HepG2 (cell line): ENCODE results near the gene CHN2. TPM values are rescaled to one million over a fixed set of nuclear protein-coding genes. Genes with fewer than 3 reads are reported as not detected.

Source experiments
- ATAC-seq: fragments of 200-7000 bp; cut with Tn5 transposase; 3 replicates; pipeline ENCODE4 v1.9.1; 2020; ENCODE audit warnings: mild to moderate bottlenecking, moderate library complexity
- BruUV-seq: library from RNA; stranded (reverse); fragments of 400-500 nt; replicated peaks from 2 replicates; lab custom pipeline; 2021; lab: Mats Ljungman, UMichigan
- CTCF ChIA-PET: fragments of 300-600 bp; formaldehyde crosslinking; extraction: SDS; loops from one replicate; lab custom pipeline; 2021; ENCODE audit warnings: low total read pairs, inconsistent platforms, low intra/inter-chr PET ratio; lab: Yijun Ruan, JAX
- POLR2A ChIA-PET: fragments of 350-600 bp; sonication (Branson Sonifier 250); formaldehyde crosslinking; loops from one replicate; lab custom pipeline; 2020; ENCODE audit warnings: antibody characterized with exemption, inconsistent platforms; lab: Yijun Ruan, JAX
- DNase-seq: peaks from one replicate; pipeline ENCODE4 v3.0.0-alpha.2; 2015; ENCODE audit warnings: low spot score
- FAIRE-seq: peaks from 3 replicates; lab custom pipeline; 2011; peaks lifted over from hg19 to GRCh38; lab: Jason Lieb, UNC
- H2AFZ ChIP-seq: one replicate; pipeline ENCODE4 v1.6.1; 2011; ENCODE audit warnings: low read length, inconsistent platforms
- H3K27ac ChIP-seq: fragments of 300-600 bp; 3 replicates; pipeline ENCODE4 v1.8.0; 2011; ENCODE audit warnings: mixed run types, mild to moderate bottlenecking, mixed read lengths, low read length, inconsistent platforms; ENCODE audit not compliant: insufficient read depth; ENCODE audit errors: extremely low read length
- H3K27me3 ChIP-seq, 2 experiments: fragments of 200-600 bp in 1 of 2; 2 replicates in 1 of 2; 3 replicates in 1 of 2; pipeline versions ENCODE4 v1.6.0 to v1.8.0; 2011; ENCODE audit warnings: low read length in 2 of 2, mild to moderate bottlenecking in 2 of 2, moderate library complexity in 2 of 2, inconsistent platforms in 1 of 2; ENCODE audit not compliant: insufficient read depth in 2 of 2, control insufficient read depth in 1 of 2
- H3K36me3 ChIP-seq, 2 experiments: fragments of 200-600 bp in 1 of 2; replicated peaks in 1 of 2; 2 replicates in 1 of 2; 3 replicates in 1 of 2; pipeline versions ENCODE4 v1.5.1 to v1.8.0; 2011; ENCODE audit warnings: low read length in 2 of 2, inconsistent platforms in 1 of 2; ENCODE audit not compliant: insufficient read depth in 2 of 2, control insufficient read depth in 1 of 2
- H3K4me1 ChIP-seq: 2 replicates; pipeline ENCODE4 v1.5.1; 2012; ENCODE audit warnings: low read length, inconsistent platforms; ENCODE audit not compliant: insufficient read depth
- H3K4me2 ChIP-seq: 2 replicates; pipeline ENCODE4 v1.6.0; 2011; ENCODE audit warnings: low read depth, low read length, inconsistent platforms
- H3K4me3 ChIP-seq, 3 experiments: fragments of 200-600 bp in 1 of 3; sonication (generic), shearing (Covaris generic) in 1 of 3; replicated peaks in 1 of 3; 2 replicates each; pipeline ENCODE4 v1.5.1; 2011 to 2016; ENCODE audit warnings: low read length in 3 of 3, inconsistent platforms in 2 of 3, low read depth in 2 of 3, mild to moderate bottlenecking in 2 of 3, control low read depth in 1 of 3, mixed read lengths in 1 of 3; ENCODE audit not compliant: insufficient read depth in 1 of 3
- H3K79me2 ChIP-seq: one replicate; pipeline ENCODE4 v1.6.1; 2011; ENCODE audit warnings: low read length, inconsistent platforms; ENCODE audit not compliant: insufficient read depth
- H3K9ac ChIP-seq: 2 replicates; pipeline ENCODE4 v1.6.0; 2011; ENCODE audit warnings: mild to moderate bottlenecking, low read depth, low read length, inconsistent platforms; ENCODE audit not compliant: insufficient read depth
- H3K9me3 ChIP-seq: 2 replicates; pipeline ENCODE4 v1.5.1; 2012; ENCODE audit warnings: mild to moderate bottlenecking, low read length
- H4K20me1 ChIP-seq: 2 replicates; pipeline ENCODE4 v1.6.0; 2011; ENCODE audit warnings: inconsistent platforms, mild to moderate bottlenecking, low read length, moderate library complexity; ENCODE audit not compliant: insufficient read depth
- AGO2 ChIP-seq: fragments of 200-400 bp; formaldehyde crosslinking; optimal IDR thresholded peaks from 2 replicates; pipeline ENCODE3; 2017; ENCODE audit warnings: mild to moderate bottlenecking, low read depth, low read length, moderate library complexity
- CREB1 ChIP-seq, 2 experiments: fragments of 450-650 bp in 1 of 2; IDR thresholded peaks; 2 replicates each; pipeline ENCODE4 v1.6.1; 2016 to 2017; ENCODE audit warnings: control low read depth in 1 of 2, mild to moderate bottlenecking in 1 of 2, missing compliant biosample characterization in 1 of 2, missing genetic modification characterization in 1 of 2
- EP300 ChIP-seq, 3 experiments: sonication (generic) in 1 of 3; formaldehyde crosslinking in 1 of 3; IDR thresholded peaks; 2 replicates each; pipeline versions ENCODE4 v1.5.1 to v1.6.1; 2011 to 2020; ENCODE audit warnings: low read depth in 2 of 3, low read length in 2 of 3, borderline replicate concordance in 1 of 3, improper control_type of control experiment in 1 of 3, mild to moderate bottlenecking in 1 of 3, missing genetic modification reagents in 1 of 3, moderate library complexity in 1 of 3
- FOXJ3 ChIP-seq: sonication (generic); formaldehyde crosslinking; IDR thresholded peaks from 2 replicates; pipeline ENCODE4 v1.4.0; 2020; ENCODE audit warnings: missing genetic modification reagents, mild to moderate bottlenecking, borderline replicate concordance
- HNRNPL ChIP-seq: fragments of 200-400 bp; formaldehyde crosslinking; IDR thresholded peaks from 2 replicates; pipeline ENCODE4 v1.6.1; 2017; ENCODE audit warnings: mild to moderate bottlenecking, low read depth, low read length
- IRF2 ChIP-seq: IDR thresholded peaks from 2 replicates; pipeline ENCODE4 v1.6.1; 2018; ENCODE audit warnings: missing genetic modification reagents, missing compliant biosample characterization
- ISL2 ChIP-seq: sonication (generic); formaldehyde crosslinking; IDR thresholded peaks from 2 replicates; pipeline ENCODE4 v1.5.0; 2020; ENCODE audit warnings: missing genetic modification reagents
- KLF12 ChIP-seq: sonication (generic); formaldehyde crosslinking; IDR thresholded peaks from 2 replicates; pipeline ENCODE4 v1.4.0; 2020; ENCODE audit warnings: missing genetic modification reagents, borderline replicate concordance
- MEIS1 ChIP-seq: sonication (generic); formaldehyde crosslinking; IDR thresholded peaks from 2 replicates; pipeline ENCODE4 v1.9.0; 2021; ENCODE audit warnings: mild to moderate bottlenecking, missing genetic modification reagents, moderate library complexity, borderline replicate concordance
- RFX1 ChIP-seq: fragments of 450-650 bp; IDR thresholded peaks from 2 replicates; pipeline ENCODE4 v1.6.1; 2017
- SP4 ChIP-seq: sonication (generic); formaldehyde crosslinking; IDR thresholded peaks from 2 replicates; pipeline ENCODE4 v1.8.1; 2023; ENCODE audit warnings: mild to moderate bottlenecking, missing genetic modification reagents
- TBX3 ChIP-seq: fragments of 450-650 bp; IDR thresholded peaks from 2 replicates; pipeline ENCODE4 v1.6.1; 2017; ENCODE audit warnings: antibody characterized with exemption, mild to moderate bottlenecking, inconsistent platforms, borderline replicate concordance
- ZFP90 ChIP-seq: sonication (generic); formaldehyde crosslinking; IDR thresholded peaks from 2 replicates; pipeline ENCODE4 v1.8.0; 2022; ENCODE audit warnings: missing genetic modification reagents, mild to moderate bottlenecking, inconsistent platforms, borderline replicate concordance
- ZNF713 ChIP-seq: sonication (generic); formaldehyde crosslinking; IDR thresholded peaks from 2 replicates; pipeline ENCODE4 v1.4.0; 2020; ENCODE audit warnings: mild to moderate bottlenecking, missing genetic modification reagents
- ZNF768 ChIP-seq: sonication (generic); formaldehyde crosslinking; IDR thresholded peaks from 2 replicates; pipeline ENCODE4 v1.4.0; 2020; ENCODE audit warnings: missing genetic modification reagents
- ZNF780A ChIP-seq: sonication (generic); formaldehyde crosslinking; IDR thresholded peaks from 2 replicates; pipeline ENCODE4 v1.8.0; 2022; ENCODE audit warnings: mild to moderate bottlenecking, missing genetic modification reagents, moderate library complexity
- ZSCAN31 ChIP-seq: sonication (generic); formaldehyde crosslinking; IDR thresholded peaks from 2 replicates; pipeline ENCODE4 v1.5.0; 2020; ENCODE audit warnings: low read depth, mild to moderate bottlenecking, missing genetic modification reagents
- WGBS: methylation state at CpG from one replicate; pipeline ENCODE4 v1.1.6; 2017; ENCODE audit warnings: low lambda C conversion rate; 5-methylcytosine and 5-hydroxymethylcytosine counted together
- in situ Hi-C: cut with HindIII; loops from 2 replicates; pipeline ENCODE4 v1.10.0; 2017; ENCODE audit warnings: low pct_unique_long_range_greater_than_20kb; ENCODE audit not compliant: extremely low pct_ligation_motif_present
- intact Hi-C: fragments of 100-400 bp; cut with micrococcal nuclease; formaldehyde crosslinking; loops from one replicate; pipeline ENCODE4 v1.10.0; 2022; ENCODE audit not compliant: unreplicated experiment
- polyA plus RNA-seq, 8 experiments: library from polyadenylated mRNA; depleted of rRNA in 3 of 8; stranded (reverse) in 7 of 8; unstranded in 1 of 8; fragments of >200 nt; fragmentation: Illumina TruSeq in 4 of 8; extraction: Trizol in 4 of 8; gene quantifications; 2 replicates each; pipeline versions ENCODE4 v1.2.1 to v1.2.3, GENCODE V29; 2011 to 2016; ENCODE audit warnings: low read depth in 4 of 8, missing spikeins in 1 of 8, mixed read lengths in 1 of 8; ENCODE audit not compliant: insufficient read depth in 1 of 8
- total RNA-seq, 5 experiments: library from RNA; depleted of rRNA; stranded (reverse); fragments of >200 nt; fragmentation: Illumina TruSeq; extraction: Trizol; gene quantifications; 2 replicates each; pipeline ENCODE4 v1.2.3, GENCODE V29; 2016; ENCODE audit warnings: low read depth in 1 of 5
- TF ChIP-seq, protein P1 (sequence below): IDR thresholded peaks from 2 replicates; pipeline ENCODE4 v1.6.1; 2016; ENCODE audit warnings: low read depth
- TF ChIP-seq, protein P2 (sequence below): IDR thresholded peaks from 2 replicates; pipeline ENCODE4 v1.4.0; 2020; ENCODE audit warnings: mild to moderate bottlenecking, missing genetic modification reagents
- TF ChIP-seq, protein P3 (sequence below): sonication (generic); formaldehyde crosslinking; IDR thresholded peaks from 2 replicates; pipeline ENCODE4 v1.4.0; 2020; ENCODE audit warnings: missing genetic modification reagents

The CHN2 gene
- total and polyA plus RNA-seq, 2 of the 13 experiments (the other 11 are each of a cell fraction or from before 2014, with no cell fraction given), result 23.5 to 30.5 TPM

DNA sequence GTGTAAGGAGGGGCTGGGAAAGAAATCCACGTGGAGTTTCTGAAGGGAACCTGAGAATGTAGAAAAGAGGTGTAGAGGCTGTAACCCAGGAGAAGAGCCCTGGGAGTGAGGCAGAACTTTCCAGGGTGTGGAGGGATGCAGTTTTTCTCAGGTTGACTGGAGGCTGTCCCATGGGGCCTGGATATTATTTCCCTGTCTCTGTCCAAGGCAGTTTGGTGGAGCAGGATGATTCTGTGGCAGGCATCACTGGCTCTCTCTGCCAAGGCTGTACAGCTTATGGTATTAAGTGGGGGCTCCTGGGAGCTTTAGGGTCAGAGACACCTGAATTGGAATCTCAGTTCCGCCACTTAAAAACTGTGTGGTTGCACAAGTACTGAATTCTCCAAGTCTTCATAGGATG lies 81.6 kb downstream of the CHN2 start:
- H3K4me1 ChIP-seq, result peaks cover 66% of the 10 kb centered on the region
- DNase-seq, result no peak
- H4K20me1 ChIP-seq, result no peaks in the 10 kb centered on the region
- intact Hi-C loops, result no loop called here
- H3K9ac ChIP-seq, result no peak overlapping the region
- H3K4me3 ChIP-seq, result no peak overlapping the region
- CTCF ChIA-PET, result no interaction called here
- no peak overlapping the region for H2AFZ ChIP-seq
- no peak overlapping the region for H3K27ac ChIP-seq
- no TSS peak for BruUV-seq
- no peak for ATAC-seq
- in situ Hi-C loops, result no loop called here
- 73% methylated on average over 2 of the region's 2 CpGs for WGBS
- H3K9me3 ChIP-seq, result no peaks in the 10 kb centered on the region
- TF ChIP-seq HNRNPL, result no peak
- no peak for TF ChIP-seq ZSCAN31 (CRISPR knock-in tag)
- TF ChIP-seq, protein P1, sequence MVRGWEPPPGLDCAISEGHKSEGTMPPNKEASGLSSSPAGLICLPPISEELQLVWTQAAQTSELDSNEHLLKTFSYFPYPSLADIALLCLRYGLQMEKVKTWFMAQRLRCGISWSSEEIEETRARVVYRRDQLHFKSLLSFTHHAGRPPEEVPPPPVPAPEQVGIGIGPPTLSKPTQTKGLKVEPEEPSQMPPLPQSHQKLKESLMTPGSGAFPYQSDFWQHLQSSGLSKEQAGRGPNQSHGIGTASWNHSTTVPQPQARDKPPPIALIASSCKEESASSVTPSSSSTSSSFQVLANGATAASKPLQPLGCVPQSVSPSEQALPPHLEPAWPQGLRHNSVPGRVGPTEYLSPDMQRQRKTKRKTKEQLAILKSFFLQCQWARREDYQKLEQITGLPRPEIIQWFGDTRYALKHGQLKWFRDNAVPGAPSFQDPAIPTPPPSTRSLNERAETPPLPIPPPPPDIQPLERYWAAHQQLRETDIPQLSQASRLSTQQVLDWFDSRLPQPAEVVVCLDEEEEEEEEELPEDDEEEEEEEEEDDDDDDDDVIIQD (CRISPR knock-in tag), result no peak
- no peak for TF ChIP-seq ZNF780A (CRISPR knock-in tag)
- no peak for TF ChIP-seq EP300 (IDR thresholded peaks at IDR 0.05; ENCODE audit: low read depth in 2 of 2, low read length in 2 of 2)
- no peak for TF ChIP-seq EP300 (CRISPR knock-in tag; IDR thresholded peaks at IDR 0.05; ENCODE audit: borderline replicate concordance)
- TF ChIP-seq CREB1 (IDR thresholded peaks at IDR 0.05), result no peak
- TF ChIP-seq CREB1 (CRISPR knock-in tag; IDR thresholded peaks at IDR 0.05), result no peak
- TF ChIP-seq, protein P2, sequence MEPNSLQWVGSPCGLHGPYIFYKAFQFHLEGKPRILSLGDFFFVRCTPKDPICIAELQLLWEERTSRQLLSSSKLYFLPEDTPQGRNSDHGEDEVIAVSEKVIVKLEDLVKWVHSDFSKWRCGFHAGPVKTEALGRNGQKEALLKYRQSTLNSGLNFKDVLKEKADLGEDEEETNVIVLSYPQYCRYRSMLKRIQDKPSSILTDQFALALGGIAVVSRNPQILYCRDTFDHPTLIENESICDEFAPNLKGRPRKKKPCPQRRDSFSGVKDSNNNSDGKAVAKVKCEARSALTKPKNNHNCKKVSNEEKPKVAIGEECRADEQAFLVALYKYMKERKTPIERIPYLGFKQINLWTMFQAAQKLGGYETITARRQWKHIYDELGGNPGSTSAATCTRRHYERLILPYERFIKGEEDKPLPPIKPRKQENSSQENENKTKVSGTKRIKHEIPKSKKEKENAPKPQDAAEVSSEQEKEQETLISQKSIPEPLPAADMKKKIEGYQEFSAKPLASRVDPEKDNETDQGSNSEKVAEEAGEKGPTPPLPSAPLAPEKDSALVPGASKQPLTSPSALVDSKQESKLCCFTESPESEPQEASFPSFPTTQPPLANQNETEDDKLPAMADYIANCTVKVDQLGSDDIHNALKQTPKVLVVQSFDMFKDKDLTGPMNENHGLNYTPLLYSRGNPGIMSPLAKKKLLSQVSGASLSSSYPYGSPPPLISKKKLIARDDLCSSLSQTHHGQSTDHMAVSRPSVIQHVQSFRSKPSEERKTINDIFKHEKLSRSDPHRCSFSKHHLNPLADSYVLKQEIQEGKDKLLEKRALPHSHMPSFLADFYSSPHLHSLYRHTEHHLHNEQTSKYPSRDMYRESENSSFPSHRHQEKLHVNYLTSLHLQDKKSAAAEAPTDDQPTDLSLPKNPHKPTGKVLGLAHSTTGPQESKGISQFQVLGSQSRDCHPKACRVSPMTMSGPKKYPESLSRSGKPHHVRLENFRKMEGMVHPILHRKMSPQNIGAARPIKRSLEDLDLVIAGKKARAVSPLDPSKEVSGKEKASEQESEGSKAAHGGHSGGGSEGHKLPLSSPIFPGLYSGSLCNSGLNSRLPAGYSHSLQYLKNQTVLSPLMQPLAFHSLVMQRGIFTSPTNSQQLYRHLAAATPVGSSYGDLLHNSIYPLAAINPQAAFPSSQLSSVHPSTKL (CRISPR knock-in tag), result no peak
- no peak for TF ChIP-seq SP4 (CRISPR knock-in tag)
- no peak for TF ChIP-seq ISL2 (CRISPR knock-in tag)
- TF ChIP-seq ZNF713 (CRISPR knock-in tag), result no peak
- TF ChIP-seq MEIS1 (CRISPR knock-in tag), result no peak
- no peak for TF ChIP-seq TBX3
- no peak for TF ChIP-seq IRF2 (CRISPR knock-in tag)
- no peak for TF ChIP-seq RFX1
- TF ChIP-seq KLF12, result no peak
- no peak for TF ChIP-seq ZFP90 (CRISPR knock-in tag)
- TF ChIP-seq ZNF768, result no peak
- TF ChIP-seq, protein P3, sequence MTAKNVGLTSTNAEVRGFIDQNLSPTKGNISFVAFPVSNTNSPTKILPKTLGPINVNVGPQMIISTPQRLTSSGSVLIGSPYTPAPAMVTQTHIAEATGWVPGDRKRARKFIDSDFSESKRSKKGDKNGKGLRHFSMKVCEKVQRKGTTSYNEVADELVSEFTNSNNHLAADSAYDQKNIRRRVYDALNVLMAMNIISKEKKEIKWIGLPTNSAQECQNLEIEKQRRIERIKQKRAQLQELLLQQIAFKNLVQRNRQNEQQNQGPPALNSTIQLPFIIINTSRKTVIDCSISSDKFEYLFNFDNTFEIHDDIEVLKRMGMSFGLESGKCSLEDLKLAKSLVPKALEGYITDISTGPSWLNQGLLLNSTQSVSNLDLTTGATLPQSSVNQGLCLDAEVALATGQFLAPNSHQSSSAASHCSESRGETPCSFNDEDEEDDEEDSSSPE (CRISPR knock-in tag), result no peak
- TF ChIP-seq AGO2, result no peak
- no peak for TF ChIP-seq FOXJ3
- H3K79me2 ChIP-seq, result peaks cover 45% of the 10 kb centered on the region
- H3K27me3 ChIP-seq, result no peaks in the 10 kb centered on the region
- FAIRE-seq, result no peak
- H3K36me3 ChIP-seq, result no peaks in the 10 kb centered on the region; a peak in 2 of 5 replicates
- H3K4me2 ChIP-seq, result no peak overlapping the region
- POLR2A ChIA-PET, result no interaction called here
